Stimulated activated naive CD8-positive, alpha-beta T cell treated with anti-CD3 and anti-CD28 coated beads, Interleukin-15, amount 100 ng/mL, for 72 hours (primary cell): Measurements from ENCODE around the gene PPP2R2D.
"Not testable (repeated sequence)": the region's sequence is repeated elsewhere in the genome, so short reads cannot be mapped to it uniquely, and the experiment has no call there.

Experiments
- ATAC-seq: fragments of 150-1000 bp; cut with Tn5 transposase; 2 replicates; pipeline ENCODE4 v1.10.0; 2021; ENCODE audit warnings: mild to moderate bottlenecking, moderate library complexity
- DNase-seq, 2 donors: peaks; one replicate each; pipeline ENCODE4 v3.0.0; 2021 to 2022
- H3K27ac Mint-ChIP-seq, 2 donors: one replicate each; pipeline ENCODE4 v1.8.0; 2022; ENCODE audit warnings: mild to moderate bottlenecking in 2 of 2, mixed read lengths in 2 of 2, moderate library complexity in 2 of 2
- H3K27me3 Mint-ChIP-seq: one replicate; pipeline ENCODE4 v1.8.0; 2022; ENCODE audit warnings: mixed read lengths
- H3K4me1 Mint-ChIP-seq: one replicate; pipeline ENCODE4 v1.8.0; 2022; ENCODE audit warnings: mild to moderate bottlenecking, mixed read lengths
- H3K4me3 Mint-ChIP-seq, 2 donors: one replicate each; pipeline ENCODE4 v1.8.0; 2022; ENCODE audit warnings: mild to moderate bottlenecking in 2 of 2, mixed read lengths in 2 of 2, moderate library complexity in 1 of 2
- H3K9me3 Mint-ChIP-seq, 2 donors: one replicate each; pipeline ENCODE4 v1.8.0; 2022; ENCODE audit warnings: mixed read lengths in 2 of 2

PPP2R2D gene

DNA sequence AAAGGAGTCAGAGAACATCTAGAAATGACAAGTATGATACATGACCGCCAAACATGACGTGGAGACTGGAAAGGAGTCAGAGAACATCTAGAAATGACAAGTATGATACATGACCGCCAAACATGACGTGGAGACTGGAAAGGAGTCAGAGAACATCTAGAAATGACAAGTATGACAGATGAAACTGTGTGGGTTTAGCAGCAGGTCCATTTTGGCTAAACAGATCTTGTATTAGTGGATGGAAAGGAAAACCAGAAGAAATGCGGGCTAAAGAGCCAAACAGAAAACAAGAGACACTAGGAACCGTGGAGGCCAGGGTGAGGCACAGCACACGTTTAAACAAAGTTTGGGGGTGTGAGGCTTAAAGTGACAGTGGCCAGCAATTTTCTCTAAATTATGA, 49.1 kb downstream of the PPP2R2D start:
- H3K27me3 Mint-ChIP-seq, DNase-seq: not testable (repeated sequence)

DNA sequence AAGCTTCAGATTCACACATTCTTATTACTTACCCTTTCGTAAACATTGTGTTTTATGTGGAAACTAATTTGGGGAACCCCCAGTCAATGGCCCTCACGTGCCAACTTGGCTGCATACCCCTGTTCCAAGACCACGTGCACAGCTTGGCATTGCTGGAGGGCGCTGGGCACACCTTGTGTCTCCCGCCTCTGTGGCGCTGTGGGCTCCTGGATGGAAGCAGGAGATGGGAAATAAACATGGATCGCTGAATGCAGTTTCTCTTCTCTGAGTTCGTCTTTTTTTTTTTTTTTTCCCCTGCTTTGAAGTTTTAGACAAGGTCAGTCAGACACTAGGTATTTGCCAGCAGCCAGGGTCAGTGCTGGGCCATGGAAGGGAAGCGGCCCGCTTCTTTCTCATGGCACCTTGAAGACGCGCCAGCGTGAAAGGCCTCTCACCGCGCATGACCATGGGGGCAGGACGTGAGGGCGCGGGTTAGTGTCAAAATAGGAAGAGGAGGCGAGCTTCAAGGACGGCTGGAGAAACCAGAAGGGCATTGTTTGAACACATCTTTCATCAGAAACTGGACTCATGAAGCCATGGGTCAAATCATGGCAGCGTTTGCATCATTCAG, 53.7 kb downstream of the PPP2R2D start:
- Mint-ChIP-seq H3K4me3 (no peak overlapping the region), H3K27ac (no peak overlapping the region), H3K4me1 (no peaks in the 10 kb centered on the region), H3K9me3 (no peaks in the 10 kb centered on the region), H3K27me3 (no peaks in the 10 kb centered on the region)
- ATAC-seq = no peak
- DNase-seq = no peak

More for the DNA sequence above, 49.1 kb downstream of the PPP2R2D start:
- not testable (repeated sequence) for H3K27ac Mint-ChIP-seq, H3K9me3 Mint-ChIP-seq, ATAC-seq, H3K4me3 Mint-ChIP-seq, H3K4me1 Mint-ChIP-seq

DNA sequence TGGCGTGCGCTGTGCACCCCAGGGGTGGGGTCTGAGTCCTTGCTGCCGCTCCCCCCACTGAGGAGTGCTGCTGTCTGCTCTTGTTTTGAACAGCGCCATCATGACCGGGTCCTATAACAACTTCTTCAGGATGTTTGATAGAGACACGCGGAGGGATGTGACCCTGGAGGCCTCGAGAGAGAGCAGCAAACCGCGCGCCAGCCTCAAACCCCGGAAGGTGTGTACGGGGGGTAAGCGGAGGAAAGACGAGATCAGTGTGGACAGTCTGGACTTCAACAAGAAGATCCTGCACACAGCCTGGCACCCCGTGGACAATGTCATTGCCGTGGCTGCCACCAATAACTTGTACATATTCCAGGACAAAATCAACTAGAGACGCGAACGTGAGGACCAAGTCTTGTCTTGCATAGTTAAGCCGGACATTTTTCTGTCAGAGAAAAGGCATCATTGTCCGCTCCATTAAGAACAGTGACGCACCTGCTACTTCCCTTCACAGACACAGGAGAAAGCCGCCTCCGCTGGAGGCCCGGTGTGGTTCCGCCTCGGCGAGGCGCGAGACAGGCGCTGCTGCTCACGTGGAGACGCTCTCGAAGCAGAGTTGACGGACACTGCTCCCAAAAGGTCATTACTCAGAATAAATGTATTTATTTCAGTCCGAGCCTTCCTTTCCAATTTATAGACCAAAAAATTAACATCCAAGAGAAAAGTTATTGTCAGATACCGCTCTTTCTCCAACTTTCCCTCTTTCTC, 55.0 kb downstream of the PPP2R2D start:
- ATAC-seq (no peak), DNase-seq (no peak)
- H3K27me3 Mint-ChIP-seq = no peaks in the 10 kb centered on the region
- no peaks in the 10 kb centered on the region for H3K4me1 Mint-ChIP-seq
- H3K4me3 Mint-ChIP-seq = no peak overlapping the region
- peak overlapping the region in 1 of 2 donors; percentile 10 for H3K27ac Mint-ChIP-seq
- no peaks in the 10 kb centered on the region for H3K9me3 Mint-ChIP-seq

DNA sequence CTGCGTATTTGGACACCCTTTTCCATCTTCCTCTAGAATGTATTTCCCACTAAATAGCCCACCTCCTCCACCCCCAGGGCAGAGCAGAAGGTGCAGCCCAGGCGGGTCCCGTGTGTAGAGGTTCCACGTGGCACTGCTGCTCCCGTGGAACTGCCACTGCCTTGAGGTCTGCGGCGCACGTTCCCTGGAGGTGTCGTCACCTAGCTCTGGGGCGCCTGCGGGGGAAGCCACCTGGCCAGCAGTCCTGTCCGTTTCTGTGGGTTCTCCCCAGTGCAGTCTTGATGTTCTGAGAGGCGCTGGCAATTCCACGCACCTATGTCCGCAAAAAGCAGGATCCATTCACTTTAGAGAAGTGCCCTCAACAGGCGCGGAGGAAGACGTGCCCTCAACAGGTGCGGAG, 59.0 kb downstream of the PPP2R2D start:
- H3K4me3 Mint-ChIP-seq = no peak overlapping the region
- peak overlapping the region in 1 of 2 donors; percentile 86 for H3K27ac Mint-ChIP-seq
- peaks cover 13% of the 10 kb centered on the region for H3K4me1 Mint-ChIP-seq
- no peaks in the 10 kb centered on the region for H3K9me3 Mint-ChIP-seq
- DNase-seq (no peak), ATAC-seq (no peak)
- H3K27me3 Mint-ChIP-seq = no peaks in the 10 kb centered on the region

DNA sequence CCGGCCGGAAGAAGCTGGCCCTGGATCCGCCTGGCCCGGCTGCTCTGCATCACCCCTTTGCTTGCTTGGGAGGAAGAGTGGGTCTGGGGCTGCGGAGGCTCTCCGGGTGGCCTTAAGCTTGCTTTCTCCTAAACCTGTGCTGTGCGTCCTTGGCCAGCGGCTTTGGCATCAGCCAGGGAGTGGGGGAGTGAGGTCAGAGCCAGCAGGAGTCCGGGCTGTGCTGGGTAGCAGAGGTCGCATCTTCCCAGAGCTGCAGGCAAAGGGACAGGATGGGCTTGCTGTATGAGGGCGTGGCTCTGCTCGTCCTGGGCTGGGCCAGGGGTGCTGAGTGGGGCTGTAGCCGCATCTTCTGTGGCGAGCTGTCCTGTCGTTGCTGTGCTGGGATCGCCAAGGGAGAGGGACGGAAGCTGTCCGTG, 59.8 kb downstream of the PPP2R2D start:
- Mint-ChIP-seq H3K27ac (no peak overlapping the region), H3K27me3 (no peaks in the 10 kb centered on the region), H3K9me3 (no peaks in the 10 kb centered on the region), H3K4me3 (peak overlapping the region in 1 of 2 donors; percentile 31), H3K4me1 (peaks cover 21% of the 10 kb centered on the region)
- DNase-seq (no peak), ATAC-seq (no peak)

DNA sequence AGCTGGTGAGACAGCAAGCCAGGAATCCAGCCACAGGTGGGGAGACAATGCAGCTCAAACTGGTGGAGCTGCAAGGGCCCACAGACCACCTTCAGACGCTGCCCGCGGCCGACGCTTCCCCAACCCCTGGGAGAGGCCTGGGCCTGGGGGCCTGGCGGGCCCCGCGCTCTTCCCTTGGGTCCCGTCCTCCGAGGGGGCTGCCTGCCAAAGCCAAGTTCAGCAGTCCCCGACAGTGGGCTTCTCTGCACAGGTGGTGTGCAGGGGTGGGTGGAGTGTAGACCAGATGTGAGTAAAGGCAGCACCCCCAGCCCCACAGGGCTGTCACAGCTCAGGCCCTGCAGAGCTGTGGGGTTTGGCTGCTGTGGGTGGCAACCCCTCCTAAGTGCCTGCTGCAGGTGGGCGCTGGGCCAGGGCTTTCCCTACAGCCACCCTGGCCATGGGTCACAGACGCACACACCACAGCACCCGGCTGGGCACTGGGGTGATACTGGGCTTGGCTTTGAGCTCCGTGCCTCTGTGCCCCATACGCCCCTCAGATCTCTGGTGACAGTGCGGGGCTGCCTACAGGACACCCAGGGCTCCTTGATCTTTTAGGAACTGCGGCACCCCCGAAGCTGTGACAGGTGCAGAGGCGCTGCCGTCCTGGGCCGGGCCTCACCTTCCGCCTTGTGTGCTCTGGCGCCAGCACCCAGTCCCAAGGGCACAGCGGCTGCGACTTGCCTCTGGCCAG, 60.4 kb downstream of the PPP2R2D start:
- H3K4me1 Mint-ChIP-seq = peaks cover 24% of the 10 kb centered on the region

DNA sequence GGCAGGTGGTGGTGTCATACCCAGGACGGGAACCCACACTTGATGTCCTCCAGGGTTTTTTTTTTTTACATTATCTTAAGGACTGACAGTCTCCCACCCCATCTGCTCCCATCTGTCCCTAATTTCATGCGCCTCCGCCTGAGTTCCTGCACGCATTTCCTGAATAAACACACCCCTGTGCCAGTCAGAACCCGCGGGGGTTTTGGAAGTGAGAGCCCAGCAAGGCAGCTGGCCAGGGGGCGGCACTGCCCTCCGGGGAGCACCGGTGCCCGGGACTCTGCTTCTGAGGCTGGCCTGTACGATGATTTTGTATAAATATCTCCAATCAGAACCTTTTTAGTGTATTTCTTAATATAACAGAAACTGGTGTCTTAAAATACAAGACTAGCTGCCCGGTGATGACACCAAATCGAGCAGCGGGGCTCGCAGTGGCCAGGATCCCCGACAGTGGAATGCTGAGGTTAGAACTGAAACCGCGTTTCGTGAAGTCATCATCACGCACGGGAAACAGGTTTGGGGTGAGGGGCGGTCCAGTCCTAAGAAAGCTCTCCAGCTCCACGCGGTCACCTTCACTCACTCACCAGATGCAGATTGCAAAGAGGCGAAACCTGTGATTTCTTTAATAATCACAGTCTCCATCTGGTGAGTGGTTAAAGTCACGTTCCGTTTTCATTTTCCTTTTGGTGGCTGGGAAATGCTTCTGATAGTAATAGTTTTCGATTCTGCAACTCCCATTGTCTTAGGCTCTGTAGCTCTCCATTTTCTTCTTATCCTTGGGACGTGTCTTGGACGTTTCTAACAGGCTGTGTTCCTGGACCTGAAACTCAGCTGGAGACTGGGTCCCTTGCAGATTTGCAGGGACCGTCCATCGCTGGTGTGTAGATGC, 61.2 kb downstream of the PPP2R2D start:
- Mint-ChIP-seq H3K4me3 (no peak overlapping the region), H3K9me3 (no peaks in the 10 kb centered on the region), H3K27me3 (no peaks in the 10 kb centered on the region), H3K4me1 (peaks cover 24% of the 10 kb centered on the region), H3K27ac (peak overlapping the region in 1 of 2 donors; percentile 77)
- no peak for ATAC-seq
- DNase-seq = no peak

More for the DNA sequence above, 60.4 kb downstream of the PPP2R2D start:
- Mint-ChIP-seq H3K27ac (no peak overlapping the region), H3K4me3 (no peak overlapping the region), H3K27me3 (no peaks in the 10 kb centered on the region), H3K9me3 (no peaks in the 10 kb centered on the region)
- no peak for DNase-seq
- ATAC-seq = peak; percentile 41

DNA sequence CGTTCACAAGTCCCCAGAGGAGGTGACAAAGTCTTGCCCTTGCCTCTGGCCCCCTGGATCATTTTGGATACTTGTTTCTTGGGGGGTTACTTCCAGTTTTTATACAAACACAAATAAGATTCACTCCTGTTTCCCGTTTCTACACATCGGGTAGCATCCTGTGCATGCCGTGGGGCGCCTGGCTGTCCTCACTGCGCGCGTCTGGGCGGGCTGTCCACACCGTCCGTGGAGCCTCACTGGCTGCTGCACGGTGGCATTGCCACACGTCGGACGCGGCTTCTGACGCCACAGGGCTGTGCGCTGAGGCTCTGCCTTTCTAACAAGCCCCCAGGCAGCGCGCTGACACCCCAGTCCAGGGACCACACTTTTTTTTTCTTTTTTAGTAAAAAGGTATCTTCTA, 62.5 kb downstream of the PPP2R2D start:
- peaks cover 24% of the 10 kb centered on the region for H3K4me1 Mint-ChIP-seq
- no peaks in the 10 kb centered on the region for H3K27me3 Mint-ChIP-seq
- no peak overlapping the region for H3K4me3 Mint-ChIP-seq
- no peak for DNase-seq
- H3K9me3 Mint-ChIP-seq = no peaks in the 10 kb centered on the region
- no peak for ATAC-seq
- H3K27ac Mint-ChIP-seq = peak overlapping the region in 1 of 2 donors; percentile 89

DNA sequence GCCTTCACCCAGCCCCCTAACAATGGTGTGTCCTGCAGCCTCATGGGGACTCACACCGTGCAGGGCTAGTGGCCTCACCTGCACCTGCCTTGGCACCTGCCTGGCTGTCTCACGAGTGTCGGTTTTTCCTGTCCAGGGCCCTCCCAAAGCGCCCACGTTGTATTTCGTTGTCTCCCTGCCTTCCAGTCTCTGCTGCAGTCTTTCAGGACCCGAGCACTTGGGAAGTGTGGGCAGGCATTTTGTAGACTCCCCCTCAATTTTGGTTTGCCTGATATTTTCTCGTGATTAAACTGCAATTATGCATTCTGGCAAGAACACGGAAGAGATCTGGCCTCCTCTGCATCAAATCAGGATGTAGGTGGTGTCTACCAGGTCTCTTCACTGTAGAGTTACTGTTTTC, 63.0 kb downstream of the PPP2R2D start:
- Mint-ChIP-seq H3K27me3 (no peaks in the 10 kb centered on the region), H3K4me1 (peaks cover 24% of the 10 kb centered on the region), H3K9me3 (no peaks in the 10 kb centered on the region), H3K4me3 (no peak overlapping the region), H3K27ac (peak overlapping the region in 1 of 2 donors; percentile 89)
- DNase-seq = no peak
- no peak for ATAC-seq

DNA sequence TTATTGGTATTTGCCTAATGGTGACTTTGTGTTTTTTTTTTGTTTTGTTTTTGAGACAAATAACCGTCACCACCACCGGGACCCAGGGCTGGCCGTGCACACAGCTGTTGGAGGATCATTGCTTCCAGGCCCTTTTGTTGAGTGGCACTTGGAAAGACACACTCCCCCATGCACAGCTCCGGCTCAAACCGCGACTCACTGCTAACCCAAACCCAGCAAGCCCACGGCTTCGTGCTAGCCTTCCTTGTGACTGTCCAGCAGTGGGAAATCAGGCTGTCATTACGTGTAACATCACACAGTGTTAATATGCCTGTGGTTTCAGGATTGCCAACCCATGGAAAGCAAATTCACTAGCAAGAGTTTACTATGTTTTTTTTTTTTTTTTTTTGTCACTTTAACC, 63.5 kb downstream of the PPP2R2D start:
- DNase-seq = no peak
- Mint-ChIP-seq H3K9me3 (no peaks in the 10 kb centered on the region), H3K27me3 (no peaks in the 10 kb centered on the region), H3K27ac (no peak overlapping the region), H3K4me1 (peaks cover 24% of the 10 kb centered on the region), H3K4me3 (no peak overlapping the region)
- no peak for ATAC-seq

DNA sequence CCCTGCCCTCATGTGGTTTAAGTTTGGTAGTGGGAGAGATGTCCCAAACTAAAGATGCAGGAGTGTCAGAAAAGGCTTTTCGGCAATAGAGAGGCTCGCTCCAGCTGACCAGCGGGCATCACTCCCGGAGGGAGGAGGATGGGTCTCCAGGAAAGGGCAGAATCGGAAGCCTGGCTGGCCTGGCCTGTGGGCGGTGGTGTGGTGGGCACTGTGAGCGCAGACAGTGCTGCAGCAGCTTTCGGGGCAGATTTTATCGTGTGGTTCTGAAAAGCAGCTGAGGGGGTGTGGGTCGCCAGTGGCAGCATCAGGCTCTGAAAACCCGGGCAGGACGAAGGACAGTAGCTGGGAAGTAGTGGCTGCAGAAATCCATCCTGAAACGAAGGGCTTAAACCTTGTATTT, 68.1 kb downstream of the PPP2R2D start:
- no peaks in the 10 kb centered on the region for H3K9me3 Mint-ChIP-seq
- H3K27ac Mint-ChIP-seq = peak overlapping the region; percentile 34 to 40
- no peak for ATAC-seq
- peaks cover 54% of the 10 kb centered on the region for H3K4me1 Mint-ChIP-seq
- no peaks in the 10 kb centered on the region for H3K27me3 Mint-ChIP-seq
- no peak for DNase-seq
- no peak overlapping the region for H3K4me3 Mint-ChIP-seq

DNA sequence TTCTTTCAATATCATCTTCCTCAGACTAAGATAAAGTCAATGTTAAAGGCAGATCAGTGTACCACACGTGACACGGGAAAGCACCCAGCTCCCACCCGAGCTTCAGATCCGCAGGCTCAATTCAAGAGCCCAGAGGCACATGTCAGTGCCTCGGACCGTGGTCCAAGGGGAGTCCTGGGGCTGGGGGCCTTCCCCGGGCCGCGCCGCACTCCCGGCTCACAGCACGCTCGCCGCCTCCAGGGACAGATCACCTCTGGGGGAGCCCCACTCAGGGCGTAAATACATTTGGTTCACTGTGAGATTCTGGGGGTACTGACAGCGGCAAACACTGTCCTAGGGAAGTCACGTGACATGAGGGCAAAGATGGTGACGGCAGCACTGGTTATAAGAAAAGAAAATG, 70.1 kb downstream of the PPP2R2D start:
- Mint-ChIP-seq H3K27ac (peak overlapping the region in 1 of 2 donors; percentile 63), H3K9me3 (no peaks in the 10 kb centered on the region), H3K4me1 (peaks cover 59% of the 10 kb centered on the region), H3K4me3 (no peak overlapping the region), H3K27me3 (no peaks in the 10 kb centered on the region)
- DNase-seq = no peak
- no peak for ATAC-seq

DNA sequence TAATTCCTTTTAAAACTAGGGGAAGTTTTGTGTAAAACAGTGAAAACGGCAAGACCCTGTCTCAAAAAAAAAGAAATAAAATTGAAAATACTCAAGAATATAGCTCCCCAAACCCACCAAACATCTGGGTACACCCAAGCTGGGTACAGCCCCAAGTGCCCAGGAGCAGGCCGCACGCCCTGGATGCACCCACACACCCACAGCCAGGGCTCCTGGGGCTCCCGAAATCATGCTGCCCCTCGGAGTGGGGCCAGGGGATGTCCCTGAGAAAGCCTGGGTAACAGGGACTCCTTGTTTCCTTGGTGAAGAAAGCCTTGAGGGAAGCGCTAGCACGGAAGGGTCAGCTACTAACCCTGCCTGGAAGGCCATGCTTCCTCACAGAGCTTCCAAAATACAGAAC, 70.8 kb downstream of the PPP2R2D start:
- H3K4me3 Mint-ChIP-seq = peak overlapping the region in 1 of 2 donors; percentile 29
- H3K4me1 Mint-ChIP-seq = peaks cover 66% of the 10 kb centered on the region
- ATAC-seq (no peak), DNase-seq (no peak)
- no peaks in the 10 kb centered on the region for H3K27me3 Mint-ChIP-seq
- H3K27ac Mint-ChIP-seq = peak overlapping the region in 1 of 2 donors; percentile 96
- H3K9me3 Mint-ChIP-seq = no peaks in the 10 kb centered on the region

DNA sequence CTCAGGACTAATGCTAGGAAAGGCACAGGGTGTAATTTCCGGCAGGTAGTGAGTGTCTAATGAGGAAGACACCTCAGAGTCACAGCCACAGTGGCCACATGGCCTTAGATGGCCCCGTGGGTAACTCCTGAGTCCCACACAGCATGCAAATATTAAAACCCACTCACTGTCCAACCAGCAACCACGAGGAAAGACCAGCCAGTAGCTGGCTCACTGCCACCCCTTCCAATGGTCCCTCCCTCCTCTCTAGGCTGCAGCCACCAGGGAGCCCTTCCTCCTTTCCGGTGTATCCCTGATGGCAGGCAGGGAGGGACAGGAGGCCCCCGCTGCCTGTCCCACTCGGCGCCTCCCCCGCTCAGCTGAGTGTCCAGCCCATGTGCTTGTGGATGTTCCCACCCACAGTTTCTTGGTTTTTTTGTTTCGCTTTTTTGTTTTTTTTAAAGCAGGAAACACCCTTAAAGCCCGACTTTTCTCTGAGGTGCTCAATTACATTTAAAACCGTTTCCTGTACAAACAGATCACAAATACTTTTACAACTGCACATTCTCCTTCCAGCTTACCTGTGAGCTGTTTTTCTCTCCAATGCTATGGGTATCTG, 71.8 kb downstream of the PPP2R2D start:
- peak overlapping the region; percentile 88 to 96 for H3K27ac Mint-ChIP-seq
- no peaks in the 10 kb centered on the region for H3K27me3 Mint-ChIP-seq
- no peaks in the 10 kb centered on the region for H3K9me3 Mint-ChIP-seq
- peak overlapping the region; percentile 74 to 86 for H3K4me3 Mint-ChIP-seq
- DNase-seq (peak in 1 of 2 donors; percentile 50), ATAC-seq (peak; percentile 73)
- H3K4me1 Mint-ChIP-seq = peaks cover 76% of the 10 kb centered on the region
